ENCODE data around the gene TMEM151A.
A peak's percentile ranks its signal among the peaks of the same experiment; 100 is the strongest.
"Not testable (repeated sequence)": the region's sequence is repeated elsewhere in the genome, so short reads cannot be mapped to it uniquely, and the experiment has no call there.

The TMEM151A gene

DNA sequence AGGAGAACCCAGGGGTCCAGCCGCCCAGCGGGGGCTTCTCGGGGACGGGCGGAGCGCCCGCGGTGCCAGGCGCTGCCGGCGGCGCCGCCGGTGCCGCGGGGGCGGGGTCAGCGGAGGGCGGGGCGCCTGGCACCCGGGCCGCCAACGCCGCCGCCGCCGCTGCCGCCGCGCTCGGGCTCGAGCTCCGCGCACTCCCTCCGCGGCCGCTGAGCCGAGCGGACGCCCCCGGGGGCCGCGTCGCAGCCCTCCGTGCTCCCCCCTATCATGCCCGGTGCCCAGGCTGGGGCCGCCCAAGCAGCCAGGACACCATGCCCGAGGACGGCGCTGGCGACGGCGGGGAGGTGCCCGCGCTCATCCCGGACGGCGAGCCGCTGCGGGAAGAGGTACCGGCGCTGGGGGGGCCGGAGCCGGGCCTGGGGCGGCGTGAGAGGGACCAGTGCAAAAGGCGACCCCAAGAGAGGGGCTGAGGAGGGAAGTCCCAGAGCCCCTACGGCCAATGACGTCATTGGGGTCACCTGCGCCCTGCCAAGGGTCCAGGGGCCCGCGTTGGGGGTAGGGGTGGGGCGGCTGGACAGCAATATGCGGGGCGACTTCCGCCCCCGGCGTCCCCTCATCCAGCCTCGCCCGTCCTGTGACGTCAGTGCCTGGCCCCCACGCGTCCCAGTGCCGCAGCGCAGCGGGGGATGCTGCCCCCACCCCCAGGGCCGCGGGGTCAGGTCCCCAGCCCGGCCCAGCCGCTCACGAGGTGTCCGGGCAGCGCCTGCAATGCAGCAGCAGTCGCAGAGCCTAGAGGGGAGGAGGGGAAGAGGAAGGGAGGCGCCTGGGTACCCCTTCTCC, at the start of gene TMEM151A:
TMEM151A (plus strand) TSS at position 189 of the 837 bp plus-strand sequence; CDS start at position 309, 120 bp downstream.
- DNase-seq: peak; percentile 10

DNA sequence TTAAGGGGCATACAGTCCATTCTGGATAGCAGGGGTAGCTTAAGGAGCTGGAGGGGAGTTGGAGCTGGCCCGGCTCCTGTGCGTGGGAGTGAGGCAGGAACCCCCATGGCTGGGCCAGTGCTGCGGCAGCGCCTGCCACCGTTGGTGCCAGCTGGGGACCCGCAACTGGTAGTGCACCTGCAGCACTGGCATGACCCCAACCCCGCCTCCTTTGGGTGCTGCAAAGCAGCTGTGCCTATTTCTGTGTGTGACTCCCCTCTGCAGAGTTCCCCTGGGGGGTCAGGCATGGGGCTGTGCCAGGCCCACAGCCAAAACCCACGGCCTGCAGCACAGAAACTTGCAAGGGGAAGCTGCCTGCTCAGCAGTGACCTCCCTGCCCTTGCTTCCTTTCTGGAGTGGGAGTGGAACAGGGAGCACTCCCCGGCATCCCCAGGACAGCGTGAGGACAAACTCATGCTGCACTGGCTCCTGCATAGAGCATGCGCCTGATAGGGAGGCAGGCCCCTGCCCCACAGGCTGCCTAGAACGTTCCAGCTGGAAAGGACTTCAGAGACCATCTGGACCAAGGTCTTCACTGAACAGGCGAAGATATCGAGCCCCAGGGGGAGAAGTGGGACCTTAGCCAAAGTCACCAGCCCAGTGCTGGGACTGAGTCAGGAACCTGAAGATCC, 49.5 kb upstream of the TMEM151A start:
- no peak for DNase-seq

DNA sequence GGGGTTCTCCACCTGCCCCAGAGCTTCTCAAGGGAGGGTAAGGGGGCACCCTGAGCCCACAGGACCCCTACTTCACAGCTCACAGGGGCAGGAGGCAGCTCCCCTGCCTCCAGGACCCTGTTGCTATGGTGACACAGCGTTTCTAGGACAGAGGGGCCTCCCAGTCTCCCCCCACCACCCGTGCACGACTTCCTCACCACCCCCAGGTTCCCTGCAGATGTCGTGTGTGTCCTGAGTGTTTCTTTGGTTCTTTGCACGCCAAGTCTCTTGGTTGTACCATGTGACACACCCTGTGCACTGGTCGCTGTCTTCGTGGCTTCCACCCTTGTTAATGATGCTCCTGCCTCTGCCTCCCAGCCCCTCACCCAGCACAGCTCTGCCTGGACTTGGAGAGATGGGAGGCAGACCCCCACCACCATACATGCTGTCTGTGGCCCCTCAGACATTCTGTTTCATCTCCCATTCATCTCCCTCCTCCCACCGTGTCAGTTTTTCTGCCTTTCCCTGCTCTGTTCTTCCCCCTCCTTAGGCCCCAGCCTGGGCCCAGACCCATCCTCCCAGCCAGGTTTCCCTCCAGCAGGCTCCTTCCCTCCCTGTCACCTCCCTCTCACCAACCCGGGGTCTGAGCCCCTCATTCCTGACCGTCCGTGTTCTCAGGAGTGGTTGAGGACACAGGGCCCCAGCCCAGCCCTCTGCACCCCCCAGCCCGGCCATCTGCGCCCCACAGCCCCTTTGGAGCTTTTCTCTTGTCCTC, 47.7 kb upstream of the TMEM151A start:
- no peak for DNase-seq

DNA sequence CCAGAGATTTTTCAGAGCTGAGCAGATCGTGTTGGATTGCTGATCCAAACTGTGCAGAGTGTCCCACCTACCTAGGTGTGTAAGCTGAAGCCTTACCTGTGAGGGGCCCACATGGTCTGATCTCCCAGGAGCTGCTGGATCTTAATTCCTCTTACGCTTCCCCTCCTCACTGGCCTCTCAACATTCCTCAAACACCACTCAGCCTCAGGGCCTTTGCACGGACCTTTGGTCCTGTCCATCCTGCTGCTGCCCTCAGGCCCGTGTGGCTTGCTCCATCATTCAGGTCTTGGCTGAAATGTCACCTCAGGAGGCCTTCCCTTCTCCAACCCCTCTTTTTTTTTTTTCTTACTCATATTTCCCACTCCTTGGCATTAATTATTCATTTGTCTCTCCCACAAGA, 44.4 kb upstream of the TMEM151A start:
- no peak for DNase-seq

DNA sequence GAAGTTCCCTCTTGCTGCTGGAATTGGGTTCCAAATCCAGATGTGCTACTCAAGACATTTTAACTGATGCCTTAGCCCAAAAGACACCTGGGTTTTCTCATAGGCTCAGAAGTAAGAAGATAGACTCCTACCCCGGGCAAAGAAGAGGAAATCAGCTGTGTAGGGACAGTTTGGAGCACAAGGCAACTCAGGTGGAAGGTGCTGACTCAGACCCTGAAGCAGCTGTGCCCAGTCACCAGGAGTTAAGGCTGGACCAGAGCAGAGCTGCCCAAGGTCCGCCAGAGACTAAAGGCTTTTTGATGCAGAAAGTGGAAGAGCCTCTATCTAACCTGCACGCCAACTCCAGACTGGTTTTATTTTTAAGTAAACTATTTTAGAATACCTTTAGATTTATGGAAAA, 43.9 kb upstream of the TMEM151A start:
- no peak for DNase-seq

DNA sequence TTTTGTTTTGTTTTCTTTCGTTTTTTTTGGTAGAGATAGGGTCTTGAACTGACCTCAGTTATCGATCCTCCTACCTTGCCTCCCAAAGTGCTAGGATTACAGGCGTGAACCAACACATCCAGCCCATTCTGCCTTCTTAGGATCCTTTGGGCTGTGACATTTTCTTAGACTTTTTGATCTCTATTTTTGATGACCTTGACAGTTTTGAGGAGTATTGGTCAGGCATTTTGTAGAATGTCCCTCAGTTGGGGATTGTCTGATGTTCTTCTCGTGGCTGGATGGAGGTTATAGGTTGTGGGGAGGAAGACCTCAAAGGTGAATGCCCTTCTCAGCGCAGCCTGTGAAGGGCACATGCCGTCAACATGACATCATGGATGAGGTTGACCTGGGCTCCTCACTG, 42.8 kb upstream of the TMEM151A start:
- DNase-seq: no peak

DNA sequence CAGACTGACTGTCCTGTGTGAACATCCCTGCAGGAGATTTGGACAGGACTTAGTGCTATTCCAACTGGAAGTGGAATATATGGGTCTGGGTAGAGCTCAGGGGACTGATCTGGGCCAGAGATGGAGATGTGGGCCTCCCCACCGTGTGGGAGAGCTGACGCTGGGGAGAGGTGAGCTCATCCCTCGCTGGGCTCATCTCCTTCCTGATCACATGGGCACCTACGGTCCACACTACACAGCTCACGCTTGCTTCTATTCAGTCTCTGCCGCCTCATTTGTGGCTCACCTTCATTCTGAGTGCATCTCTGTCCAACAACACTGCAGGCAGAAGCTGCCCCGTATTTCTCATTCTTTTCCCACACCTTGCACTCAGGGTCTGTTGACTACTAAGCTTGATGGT, 39.9 kb upstream of the TMEM151A start:
- no peak for DNase-seq

DNA sequence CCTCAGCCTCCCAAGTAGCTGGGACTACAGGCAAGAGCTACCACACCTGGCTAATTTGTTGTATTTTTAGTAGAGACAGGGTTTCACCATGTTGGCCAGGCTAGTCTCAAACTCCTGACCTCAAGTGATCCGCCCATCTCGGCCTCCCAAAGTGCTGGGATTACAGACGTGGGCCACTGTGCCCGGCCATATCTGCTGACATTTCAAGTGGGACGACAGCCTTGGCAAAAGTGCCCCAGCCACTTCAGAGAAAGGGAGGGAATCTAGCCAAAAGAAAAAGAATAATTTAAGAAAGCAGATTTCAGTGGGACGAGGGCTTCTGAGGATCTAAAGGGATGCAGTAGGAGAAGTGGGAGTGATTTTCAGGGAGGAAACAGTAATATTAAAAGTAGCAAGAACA, 38.6 kb upstream of the TMEM151A start:
- DNase-seq: not testable (repeated sequence)

DNA sequence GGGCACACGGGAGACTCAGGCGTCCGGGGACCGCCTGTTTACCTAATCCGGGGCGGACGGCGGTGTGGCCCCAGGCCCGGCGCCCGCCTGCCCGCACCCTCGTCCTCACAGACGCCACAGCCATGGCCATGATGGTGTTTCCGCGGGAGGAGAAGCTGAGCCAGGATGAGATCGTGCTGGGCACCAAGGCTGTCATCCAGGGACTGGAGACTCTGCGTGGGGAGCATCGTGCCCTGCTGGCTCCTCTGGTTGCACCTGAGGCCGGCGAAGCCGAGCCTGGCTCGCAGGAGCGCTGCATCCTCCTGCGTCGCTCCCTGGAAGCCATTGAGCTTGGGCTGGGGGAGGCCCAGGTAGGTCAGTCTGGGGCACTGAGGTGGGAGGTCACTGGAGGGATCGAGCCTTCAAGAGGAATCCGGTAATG, 33.2 kb upstream of the TMEM151A start:
- no peak for DNase-seq

DNA sequence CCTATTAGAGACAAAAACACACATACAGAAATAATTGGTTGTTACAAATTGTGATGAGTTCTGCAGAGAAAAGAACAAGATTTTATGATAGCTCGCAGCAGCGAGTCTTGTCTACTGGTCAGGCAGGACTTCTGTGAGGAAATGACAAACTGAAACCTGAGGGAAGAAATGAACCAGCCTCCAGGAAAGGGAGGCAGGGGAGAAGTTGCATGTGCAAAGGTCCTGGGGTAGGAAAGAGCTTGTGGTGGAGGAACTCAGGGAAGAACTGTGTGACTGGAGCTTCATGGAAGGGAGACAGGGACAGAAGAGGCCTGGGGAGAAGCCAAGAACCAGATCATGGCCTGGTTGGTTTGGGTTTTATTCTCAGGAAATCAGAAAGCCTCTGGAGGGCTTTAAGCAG, 32.5 kb upstream of the TMEM151A start:
- DNase-seq: no peak

DNA sequence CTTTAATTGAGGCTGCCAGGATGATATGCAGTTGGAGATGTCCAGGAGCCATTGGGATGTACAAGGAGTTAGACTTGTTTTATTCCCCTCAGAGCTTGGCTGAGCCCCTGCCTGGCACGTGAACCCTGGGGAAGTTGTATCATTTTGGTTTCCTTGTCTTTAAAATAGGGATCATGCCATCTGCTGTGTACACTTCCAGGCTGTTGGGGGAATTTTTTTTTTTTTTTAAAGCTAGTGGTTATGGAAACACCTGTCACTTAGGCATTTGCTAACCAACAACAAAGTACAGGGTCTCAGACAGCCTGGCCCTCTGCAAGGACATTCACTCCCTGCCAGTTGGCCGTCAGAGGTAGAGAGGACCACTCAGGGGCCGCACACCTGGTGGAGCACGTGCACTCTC, 31.7 kb upstream of the TMEM151A start:
- DNase-seq: no peak

DNA sequence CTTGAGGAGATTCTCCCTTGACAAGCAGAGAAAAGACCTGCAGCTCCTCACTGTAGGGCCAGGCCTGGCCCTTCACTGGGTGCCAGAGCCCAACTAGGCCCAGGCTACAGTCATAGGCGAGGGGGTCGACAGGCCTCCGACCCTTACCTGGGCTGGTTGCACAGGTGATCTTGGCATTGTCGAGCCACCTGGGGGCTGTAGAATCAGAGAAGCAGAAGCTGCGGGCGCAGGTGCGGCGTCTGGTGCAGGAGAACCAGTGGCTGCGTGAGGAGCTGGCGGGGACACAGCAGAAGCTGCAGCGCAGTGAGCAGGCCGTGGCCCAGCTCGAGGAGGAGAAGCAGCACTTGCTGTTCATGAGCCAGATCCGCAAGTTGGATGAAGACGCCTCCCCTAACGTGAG, 30.1 kb upstream of the TMEM151A start:
- DNase-seq: no peak

DNA sequence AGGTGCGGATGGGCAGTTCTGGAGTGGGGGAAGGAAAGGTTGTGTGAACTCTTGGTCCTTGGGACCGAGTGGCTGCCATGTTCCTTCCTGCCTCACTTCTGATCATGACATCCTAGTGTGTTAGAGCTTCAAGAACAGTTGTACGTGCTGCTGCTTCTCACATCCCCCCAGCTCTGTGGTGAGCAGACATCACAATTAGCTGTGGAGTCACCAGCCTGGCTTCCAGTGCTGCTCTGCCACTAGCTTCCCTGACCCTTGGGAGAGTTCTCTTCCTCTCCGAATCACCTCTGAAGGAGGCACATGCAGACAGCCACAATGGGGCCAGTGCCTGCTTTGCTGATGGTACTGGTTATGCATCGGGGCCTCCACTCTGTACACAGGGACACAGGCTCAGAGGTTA, 29.5 kb upstream of the TMEM151A start:
- no peak for DNase-seq

DNA sequence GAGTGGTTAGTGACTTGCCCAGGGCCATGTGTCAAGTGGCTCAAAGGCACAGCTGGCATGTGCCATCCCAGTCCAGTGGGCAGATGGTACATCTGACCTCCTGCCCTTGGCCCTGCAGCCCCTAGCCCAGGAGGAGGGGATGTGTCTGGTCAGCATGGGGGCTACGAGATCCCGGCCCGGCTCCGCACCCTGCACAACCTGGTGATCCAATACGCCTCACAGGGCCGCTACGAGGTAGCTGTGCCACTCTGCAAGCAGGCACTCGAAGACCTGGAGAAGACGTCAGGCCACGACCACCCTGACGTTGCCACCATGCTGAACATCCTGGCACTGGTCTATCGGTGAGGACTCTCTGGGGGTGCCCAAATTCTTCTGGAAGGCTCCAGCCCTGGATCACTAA, 29.0 kb upstream of the TMEM151A start:
- no peak for DNase-seq

DNA sequence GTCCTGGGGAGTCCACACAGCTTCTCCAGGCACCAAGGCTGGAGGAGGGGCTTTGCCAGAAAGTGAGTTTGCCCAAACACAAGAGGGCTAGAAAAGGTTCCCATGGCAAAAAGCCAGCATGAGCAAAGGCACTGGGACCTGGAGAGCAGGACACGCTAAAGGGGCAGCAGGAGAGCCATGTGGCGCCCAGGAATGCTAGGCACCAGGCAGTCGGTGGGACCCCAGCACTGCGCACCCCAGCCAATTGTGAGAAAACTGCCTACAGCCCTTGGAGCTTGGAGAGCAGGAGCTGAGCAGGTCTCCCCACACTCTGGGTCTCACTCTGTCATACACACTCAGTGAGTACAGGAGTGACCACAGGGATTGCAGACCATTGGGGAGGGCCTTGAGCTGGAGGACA, 28.5 kb upstream of the TMEM151A start:
- no peak for DNase-seq

DNA sequence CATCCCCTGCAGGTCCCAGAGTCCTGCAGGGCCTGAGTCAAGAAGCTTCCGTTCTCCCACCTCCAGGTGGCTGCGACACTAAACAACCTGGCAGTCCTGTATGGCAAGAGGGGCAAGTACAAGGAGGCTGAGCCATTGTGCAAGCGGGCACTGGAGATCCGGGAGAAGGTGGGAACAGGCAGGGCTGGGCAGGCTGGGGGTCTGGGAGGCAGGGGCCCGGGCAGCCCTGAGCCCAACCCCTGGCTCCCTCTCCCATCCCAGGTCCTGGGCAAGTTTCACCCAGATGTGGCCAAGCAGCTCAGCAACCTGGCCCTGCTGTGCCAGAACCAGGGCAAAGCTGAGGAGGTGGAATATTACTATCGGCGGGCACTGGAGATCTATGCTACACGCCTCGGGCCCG, 27.9 kb upstream of the TMEM151A start:
- no peak for DNase-seq

DNA sequence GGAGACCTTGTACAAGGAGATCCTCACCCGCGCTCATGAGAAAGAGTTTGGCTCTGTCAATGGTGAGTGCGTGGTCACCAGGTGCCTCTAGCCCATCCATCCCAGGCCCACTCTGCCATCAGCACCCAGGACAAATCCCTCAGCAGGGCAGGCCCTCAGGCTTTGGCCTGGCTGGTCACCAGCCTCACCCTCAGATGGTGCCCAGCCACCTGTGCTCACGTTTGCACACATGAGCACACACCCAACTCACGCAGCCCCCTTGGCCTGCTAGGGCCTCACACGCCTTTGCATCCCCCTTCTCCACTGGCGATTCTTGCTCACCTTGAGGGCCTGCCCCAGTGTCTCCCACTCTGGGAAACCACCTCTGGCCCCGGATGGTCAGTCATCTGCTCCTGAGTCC, 27.3 kb upstream of the TMEM151A start:
- no peak for DNase-seq

DNA sequence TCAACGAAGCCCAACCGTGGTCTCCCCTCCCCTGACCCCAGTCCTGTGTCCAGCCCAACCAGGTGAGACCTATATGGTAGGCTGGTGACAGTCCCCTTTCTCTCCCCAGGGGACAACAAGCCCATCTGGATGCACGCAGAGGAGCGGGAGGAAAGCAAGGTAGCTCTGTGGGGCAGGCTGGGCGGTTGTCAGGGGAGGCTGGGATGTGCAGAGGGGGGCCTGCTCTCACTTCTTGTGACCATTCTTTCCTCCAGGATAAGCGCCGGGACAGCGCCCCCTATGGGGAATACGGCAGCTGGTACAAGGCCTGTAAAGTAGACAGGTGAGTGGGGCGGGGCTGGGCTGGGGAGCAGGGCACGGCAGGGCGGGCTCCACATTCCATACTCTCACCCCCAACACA, 26.8 kb upstream of the TMEM151A start:
- no peak for DNase-seq

DNA sequence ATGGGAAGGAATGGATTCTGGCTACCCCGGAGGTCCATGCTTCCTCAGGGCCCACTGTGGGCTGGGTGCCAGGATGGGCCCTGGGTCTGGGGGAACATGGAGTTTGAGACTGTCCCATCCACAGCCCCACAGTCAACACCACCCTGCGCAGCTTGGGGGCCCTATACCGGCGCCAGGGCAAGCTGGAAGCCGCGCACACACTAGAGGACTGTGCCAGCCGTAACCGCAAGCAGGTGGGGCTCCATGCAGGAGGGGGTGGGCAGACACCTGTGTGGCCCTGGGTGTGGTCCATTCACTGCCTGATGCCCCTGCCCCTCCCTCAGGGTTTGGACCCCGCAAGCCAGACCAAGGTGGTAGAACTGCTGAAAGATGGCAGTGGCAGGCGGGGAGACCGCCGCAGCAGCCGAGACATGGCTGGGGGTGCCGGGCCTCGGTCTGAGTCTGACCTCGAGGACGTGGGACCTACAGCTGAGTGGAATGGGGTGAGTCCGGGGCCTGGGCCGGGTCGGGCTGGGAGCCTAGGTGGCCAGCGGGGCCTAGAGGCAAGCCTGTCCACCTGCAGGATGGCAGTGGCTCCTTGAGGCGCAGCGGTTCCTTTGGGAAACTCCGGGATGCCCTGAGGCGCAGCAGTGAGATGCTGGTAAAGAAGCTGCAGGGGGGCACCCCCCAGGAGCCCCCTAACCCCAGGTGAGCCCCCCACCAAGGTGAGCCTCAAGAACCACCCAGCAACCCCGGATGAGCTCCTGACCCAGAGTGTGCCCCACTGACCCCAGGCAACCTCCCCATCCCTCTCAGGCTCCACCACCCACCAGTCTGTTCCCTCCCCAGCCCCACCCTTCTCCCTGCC, 25.9 kb upstream of the TMEM151A start:
- DNase-seq: no peak

DNA sequence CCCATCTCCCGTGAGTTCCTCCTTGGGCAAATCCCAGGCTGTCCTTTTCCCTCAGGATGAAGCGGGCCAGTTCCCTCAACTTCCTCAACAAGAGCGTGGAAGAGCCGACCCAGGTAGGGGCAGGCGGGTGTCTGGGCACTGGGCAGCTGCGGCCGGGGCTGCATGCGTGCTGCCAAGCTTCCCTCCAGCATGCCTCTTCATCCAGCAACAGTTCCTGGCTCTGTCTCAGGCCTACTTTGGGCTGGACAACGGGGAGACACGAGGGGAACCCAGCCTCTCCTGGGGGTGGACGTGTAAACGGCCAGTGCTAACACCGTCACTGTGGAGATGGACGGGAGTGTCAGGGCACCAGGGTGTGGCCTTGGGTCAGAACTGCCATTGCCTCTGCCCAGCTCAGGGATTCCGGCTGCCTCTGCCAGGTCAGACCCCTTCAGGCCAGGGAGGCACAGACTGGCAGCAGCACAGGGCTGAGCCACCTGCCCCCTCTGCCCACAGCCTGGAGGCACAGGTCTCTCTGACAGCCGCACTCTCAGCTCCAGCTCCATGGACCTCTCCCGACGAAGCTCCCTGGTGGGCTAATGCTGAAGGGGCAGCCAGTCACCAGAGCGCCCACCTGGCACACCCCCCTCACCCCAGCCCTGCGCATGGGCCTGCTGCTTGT, 25.2 kb upstream of the TMEM151A start:
- DNase-seq: no peak

DNA sequence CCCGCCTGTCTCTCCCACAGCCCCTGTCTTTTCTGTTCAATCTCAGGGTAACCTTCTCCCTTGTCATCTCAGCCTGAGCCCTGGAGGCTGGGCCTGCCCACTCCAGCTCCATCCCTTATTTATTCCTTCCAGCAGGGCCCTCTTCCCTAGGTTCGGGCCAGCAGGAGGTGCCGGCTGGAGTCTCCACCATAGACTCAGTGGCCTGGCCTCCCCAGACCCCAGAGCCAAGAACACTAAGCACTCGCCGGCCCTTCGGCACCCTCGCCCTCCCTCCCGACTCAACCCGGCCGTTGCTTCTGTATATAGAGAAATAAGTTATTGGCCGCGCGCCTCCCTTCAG, 24.7 kb upstream of the TMEM151A start:
- no peak for DNase-seq
